BJ (cell line): ENCODE measurements around the gene SF1. TPM values are rescaled to one million over a fixed set of nuclear protein-coding genes. Genes with fewer than 3 reads are reported as not detected.

ENCODE experiments used
- CTCF ChIA-PET: fragments of 350-600 bp; formaldehyde crosslinking; extraction: SDS; loops from one replicate; lab custom pipeline; 2021; ENCODE audit warnings: antibody characterized with exemption, inconsistent platforms; lab: Yijun Ruan, JAX
- POLR2A ChIA-PET: fragments of 300-600 bp; sonication (Branson Sonifier 250); formaldehyde crosslinking; extraction: SDS; loops from one replicate; lab custom pipeline; 2021; ENCODE audit warnings: antibody characterized with exemption; lab: Charles Lee
- DNase-seq: peaks from one replicate; pipeline ENCODE4 v3.0.0-alpha.2; 2011; ENCODE audit warnings: low read depth
- H3K27me3 ChIP-seq: 2 replicates; pipeline ENCODE4 v1.6.0; 2011; ENCODE audit warnings: low read length; ENCODE audit not compliant: control insufficient read depth, insufficient read depth
- H3K36me3 ChIP-seq: 2 replicates; pipeline ENCODE4 v1.5.1; 2011; ENCODE audit warnings: low read length; ENCODE audit not compliant: control insufficient read depth, insufficient read depth
- H3K4me3 ChIP-seq: 2 replicates; pipeline ENCODE4 v1.5.1; 2011; ENCODE audit warnings: low read depth, mild to moderate bottlenecking, control low read depth, low read length
- polyA plus RNA-seq: library from polyadenylated mRNA; depleted of rRNA; stranded (reverse); fragments of >200 nt; gene quantifications from 2 replicates; pipeline ENCODE4 v1.2.3, GENCODE V29; 2011
- TF ChIP-seq, protein P1 (sequence below): IDR thresholded peaks from 2 replicates; pipeline ENCODE4 v1.5.1; 2011; ENCODE audit warnings: low read depth, mild to moderate bottlenecking, control low read depth, inconsistent platforms, low read length, moderate library complexity; ENCODE audit not compliant: insufficient read depth

SF1 gene
- polyA plus RNA-seq, 1 experiment: 41.7 TPM

DNA sequence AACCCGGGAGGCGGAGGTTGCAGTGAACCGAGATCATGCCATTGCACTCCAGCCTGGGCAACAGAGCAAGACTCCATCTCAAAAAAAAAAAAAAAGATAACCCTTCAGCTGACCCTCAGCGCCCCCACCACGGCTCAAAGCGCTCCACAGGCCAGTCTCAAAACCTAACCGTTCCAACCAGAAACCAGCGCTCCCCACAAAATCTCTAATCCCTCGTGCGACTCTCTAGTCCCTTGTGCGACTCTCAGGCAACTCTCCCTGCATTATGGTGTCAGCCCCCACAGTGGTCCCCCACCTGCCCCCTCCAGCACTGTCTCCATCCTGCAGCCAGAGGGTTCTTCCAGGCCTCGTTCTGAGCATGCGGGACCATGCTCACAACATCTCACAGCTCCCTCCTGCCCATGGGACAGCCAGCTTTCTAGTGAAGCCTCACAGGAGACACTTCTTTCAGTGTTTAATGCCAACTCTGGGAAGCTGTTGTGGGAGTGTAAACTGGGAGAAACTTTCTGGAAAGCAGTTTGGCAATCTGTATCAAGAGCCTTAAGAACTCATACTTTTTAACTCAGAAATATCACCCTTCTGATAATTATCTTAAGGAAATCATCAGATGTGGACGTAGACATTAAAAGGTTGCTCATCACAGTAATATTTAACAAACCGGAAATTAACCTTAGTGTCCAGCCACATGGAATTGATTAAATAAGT, 30.2 kb downstream of the SF1 start:
- Histone ChIP-seq H3K4me3 (no peak overlapping the region), H3K36me3 (no peaks in the 10 kb centered on the region), H3K27me3 (peaks cover 11% of the 10 kb centered on the region)
- DNase-seq: peak; percentile 78
- CTCF ChIA-PET: interaction anchor here (0.8 to 1.4 kb wide), 4 partner anchors 24 to 97 kb away, joined by 3 to 6 read pairs (median 4); no protein-coding TSS in a partner anchor
- TF ChIP-seq, protein P1, sequence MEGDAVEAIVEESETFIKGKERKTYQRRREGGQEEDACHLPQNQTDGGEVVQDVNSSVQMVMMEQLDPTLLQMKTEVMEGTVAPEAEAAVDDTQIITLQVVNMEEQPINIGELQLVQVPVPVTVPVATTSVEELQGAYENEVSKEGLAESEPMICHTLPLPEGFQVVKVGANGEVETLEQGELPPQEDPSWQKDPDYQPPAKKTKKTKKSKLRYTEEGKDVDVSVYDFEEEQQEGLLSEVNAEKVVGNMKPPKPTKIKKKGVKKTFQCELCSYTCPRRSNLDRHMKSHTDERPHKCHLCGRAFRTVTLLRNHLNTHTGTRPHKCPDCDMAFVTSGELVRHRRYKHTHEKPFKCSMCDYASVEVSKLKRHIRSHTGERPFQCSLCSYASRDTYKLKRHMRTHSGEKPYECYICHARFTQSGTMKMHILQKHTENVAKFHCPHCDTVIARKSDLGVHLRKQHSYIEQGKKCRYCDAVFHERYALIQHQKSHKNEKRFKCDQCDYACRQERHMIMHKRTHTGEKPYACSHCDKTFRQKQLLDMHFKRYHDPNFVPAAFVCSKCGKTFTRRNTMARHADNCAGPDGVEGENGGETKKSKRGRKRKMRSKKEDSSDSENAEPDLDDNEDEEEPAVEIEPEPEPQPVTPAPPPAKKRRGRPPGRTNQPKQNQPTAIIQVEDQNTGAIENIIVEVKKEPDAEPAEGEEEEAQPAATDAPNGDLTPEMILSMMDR: no peak
- POLR2A ChIA-PET: no interaction called here

GRCh38 chr11:64746486-64746885, 31.9 kb downstream of the SF1 start:
- H3K36me3 ChIP-seq: no peaks in the 10 kb centered on the region
- ChIA-PET CTCF (no interaction called here), POLR2A (no interaction called here)
- no peak overlapping the region for H3K4me3 ChIP-seq
- H3K27me3 ChIP-seq: peaks cover 24% of the 10 kb centered on the region
- DNase-seq: no peak
- TF ChIP-seq, protein P1: no peak

DNA sequence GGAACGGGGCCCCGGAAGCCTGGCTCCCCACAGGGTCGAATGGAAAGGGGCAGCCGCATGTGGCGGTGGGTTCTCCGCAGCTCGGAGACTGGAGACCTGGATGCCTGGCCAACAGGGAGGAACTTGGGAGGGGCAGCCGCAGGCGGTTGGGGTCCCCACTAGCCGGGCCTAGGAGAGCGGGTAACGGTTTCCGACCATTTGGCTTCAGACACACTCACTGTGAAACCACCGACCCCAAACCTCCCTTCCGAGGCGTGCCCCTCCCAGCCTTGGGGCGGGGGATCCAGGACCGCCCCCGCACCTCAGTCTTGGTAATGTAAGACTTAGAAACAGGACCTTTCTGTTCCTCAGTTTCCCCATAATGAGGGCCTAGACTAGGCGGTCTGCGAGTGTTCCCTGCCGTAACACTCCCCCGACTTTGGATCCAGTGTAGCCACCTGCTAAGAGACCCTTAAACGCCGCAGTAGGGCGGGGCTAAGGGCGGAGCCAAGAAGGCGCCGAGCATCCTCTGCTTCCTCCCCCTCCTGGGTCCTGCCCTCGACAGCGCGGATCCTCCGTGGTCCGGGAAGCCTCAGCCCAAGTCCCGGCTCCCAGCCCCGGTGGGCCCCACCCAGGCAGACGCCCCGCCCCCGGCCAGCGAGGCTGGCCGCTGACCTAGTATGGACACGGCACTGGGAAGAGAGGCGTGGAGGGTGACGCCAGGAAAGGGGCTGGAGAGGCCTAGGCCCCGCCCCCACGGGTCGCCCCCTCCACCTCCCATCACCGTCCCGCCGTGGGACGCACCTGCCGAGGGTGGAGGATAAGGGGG, 32.6 kb downstream of the SF1 start:
- no peaks in the 10 kb centered on the region for H3K36me3 ChIP-seq
- ChIA-PET POLR2A (no interaction called here), CTCF (no interaction called here)
- TF ChIP-seq, protein P1: no peak
- peaks cover 31% of the 10 kb centered on the region for H3K27me3 ChIP-seq
- H3K4me3 ChIP-seq: peak overlapping the region; percentile 21
- no peak for DNase-seq

- peaks cover 33% of the 10 kb centered on the region for H3K27me3 ChIP-seq
- CTCF ChIA-PET: interaction anchor here (1.1 to 3.3 kb wide), 4 partner anchors 12 to 93 kb away, joined by 4 to 9 read pairs (median 6); no protein-coding TSS in a partner anchor
- TF ChIP-seq, protein P1: no peak
- POLR2A ChIA-PET: no interaction called here
- H3K4me3 ChIP-seq: peak overlapping the region; percentile 21
- DNase-seq: no peak
- H3K36me3 ChIP-seq: no peaks in the 10 kb centered on the region
These were observed 33.2 kb downstream of the SF1 start for GRCh38 chr11:64745189-64745520.

GRCh38 chr11:64744544-64745188, 33.7 kb downstream of the SF1 start:
- DNase-seq: no peak
- ChIA-PET POLR2A (no interaction called here), CTCF (interaction anchor here (0.8 to 3.3 kb wide), 8 partner anchors 11 to 92 kb away, joined by 3 to 19 read pairs (median 4); partner anchors contain the start of gene PYGM)
- H3K36me3 ChIP-seq: no peaks in the 10 kb centered on the region
- TF ChIP-seq, protein P1: no peak
- H3K4me3 ChIP-seq: peak overlapping the region; percentile 21
- peaks cover 36% of the 10 kb centered on the region for H3K27me3 ChIP-seq
